ENCODE data around the gene MEAF6.
"Not testable (repeated sequence)": the region's sequence is repeated elsewhere in the genome, so short reads cannot be mapped to it uniquely, and the experiment has no call there.

MEAF6 gene

DNA sequence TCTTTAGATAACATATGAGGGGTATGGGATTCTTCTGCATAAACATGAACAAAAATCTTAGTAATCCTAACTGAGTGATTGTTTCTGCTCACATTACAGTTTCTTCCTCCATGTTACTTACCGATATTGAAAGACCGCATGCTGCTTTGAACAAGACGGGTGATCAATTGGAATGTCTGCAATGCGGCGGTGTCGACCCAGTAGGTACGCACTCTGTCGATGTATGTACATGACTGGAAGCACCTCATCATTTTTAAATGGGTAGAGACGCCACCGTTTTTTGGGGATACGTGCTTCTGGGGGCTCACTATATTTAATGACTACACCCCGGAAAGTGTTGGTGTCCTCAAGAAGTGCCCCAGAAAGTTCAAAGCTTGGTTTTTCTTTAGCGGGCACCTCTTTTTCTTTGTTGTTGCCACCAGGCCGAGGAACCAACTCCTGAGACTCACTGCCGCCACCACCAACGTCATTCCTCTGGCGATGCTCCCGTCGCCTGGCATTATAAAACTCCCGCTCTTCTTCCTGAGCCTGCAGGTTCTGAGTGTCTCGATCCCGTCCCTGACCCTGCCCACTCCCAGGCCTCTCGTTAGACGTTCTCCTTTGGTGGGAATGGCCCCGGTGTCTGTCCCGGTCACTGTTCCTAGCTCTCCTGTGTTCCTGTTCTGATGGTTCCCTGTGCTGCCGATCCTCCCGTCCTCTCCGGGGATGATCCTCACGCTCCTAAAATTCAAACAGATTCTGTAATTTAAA is 25.6 kb upstream of the MEAF6 start:
- no peak overlapping the region for H3K9ac ChIP-seq
- no peak overlapping the region for H2AFZ ChIP-seq
- no peak overlapping the region for H3K4me2 ChIP-seq (ENCODE audit: low read length)
- TF ChIP-seq, protein P1, sequence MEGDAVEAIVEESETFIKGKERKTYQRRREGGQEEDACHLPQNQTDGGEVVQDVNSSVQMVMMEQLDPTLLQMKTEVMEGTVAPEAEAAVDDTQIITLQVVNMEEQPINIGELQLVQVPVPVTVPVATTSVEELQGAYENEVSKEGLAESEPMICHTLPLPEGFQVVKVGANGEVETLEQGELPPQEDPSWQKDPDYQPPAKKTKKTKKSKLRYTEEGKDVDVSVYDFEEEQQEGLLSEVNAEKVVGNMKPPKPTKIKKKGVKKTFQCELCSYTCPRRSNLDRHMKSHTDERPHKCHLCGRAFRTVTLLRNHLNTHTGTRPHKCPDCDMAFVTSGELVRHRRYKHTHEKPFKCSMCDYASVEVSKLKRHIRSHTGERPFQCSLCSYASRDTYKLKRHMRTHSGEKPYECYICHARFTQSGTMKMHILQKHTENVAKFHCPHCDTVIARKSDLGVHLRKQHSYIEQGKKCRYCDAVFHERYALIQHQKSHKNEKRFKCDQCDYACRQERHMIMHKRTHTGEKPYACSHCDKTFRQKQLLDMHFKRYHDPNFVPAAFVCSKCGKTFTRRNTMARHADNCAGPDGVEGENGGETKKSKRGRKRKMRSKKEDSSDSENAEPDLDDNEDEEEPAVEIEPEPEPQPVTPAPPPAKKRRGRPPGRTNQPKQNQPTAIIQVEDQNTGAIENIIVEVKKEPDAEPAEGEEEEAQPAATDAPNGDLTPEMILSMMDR (IDR thresholded peaks at IDR 0.05), result no peak
- no peaks in the 10 kb centered on the region for H3K9me3 ChIP-seq (ENCODE audit: control insufficient read depth, low read length)
- H3K4me1 ChIP-seq, result no peaks in the 10 kb centered on the region
- H3K4me3 ChIP-seq (ENCODE audit: low read depth, low read length), result no peak overlapping the region
- no peaks in the 10 kb centered on the region for H3K27me3 ChIP-seq (ENCODE audit: control insufficient read depth, insufficient read depth, low read length)
- no peaks in the 10 kb centered on the region for H3K36me3 ChIP-seq (ENCODE audit: control insufficient read depth, insufficient read depth, low read length)
- no peak overlapping the region for H3K27ac ChIP-seq
- no peaks in the 10 kb centered on the region for H3K79me2 ChIP-seq

- not testable (repeated sequence) for H3K4me1 ChIP-seq; H3K27me3 ChIP-seq (ENCODE audit: control insufficient read depth, insufficient read depth, low read length); H2AFZ ChIP-seq; H3K4me2 ChIP-seq (ENCODE audit: low read length); H3K9me3 ChIP-seq (ENCODE audit: control insufficient read depth, low read length); H3K79me2 ChIP-seq; H3K4me3 ChIP-seq (ENCODE audit: low read depth, low read length); H3K27ac ChIP-seq; H3K36me3 ChIP-seq (ENCODE audit: control insufficient read depth, insufficient read depth, low read length); H3K9ac ChIP-seq
Observed at GRCh38 chr1:37539154-37539553, 24.6 kb upstream of the MEAF6 start.

DNA sequence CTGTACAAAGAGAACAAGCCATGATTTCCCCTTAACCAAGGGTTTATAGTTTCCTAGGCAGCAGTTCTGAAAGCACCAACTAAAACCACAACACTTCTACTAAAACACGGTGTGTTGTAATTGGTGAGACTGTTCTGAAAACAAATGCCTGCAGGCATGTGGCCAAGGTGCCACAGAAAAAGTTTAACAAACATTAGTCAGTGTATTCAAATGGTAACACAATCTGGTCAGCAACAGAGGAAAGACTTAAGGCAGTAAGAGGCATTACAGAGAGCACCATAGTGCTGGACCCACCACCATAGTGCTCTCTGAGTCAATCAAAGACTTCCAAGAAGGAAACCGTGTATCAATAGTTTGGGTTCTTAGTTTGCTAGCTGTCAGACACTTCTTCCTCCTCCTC is 22.8 kb upstream of the MEAF6 start:
- no peak overlapping the region for H3K4me3 ChIP-seq (ENCODE audit: low read depth, low read length)
- H2AFZ ChIP-seq, result no peak overlapping the region
- no peaks in the 10 kb centered on the region for H3K4me1 ChIP-seq
- H3K27ac ChIP-seq, result no peak overlapping the region
- no peaks in the 10 kb centered on the region for H3K9me3 ChIP-seq (ENCODE audit: control insufficient read depth, low read length)
- H3K36me3 ChIP-seq (ENCODE audit: control insufficient read depth, insufficient read depth, low read length), result no peaks in the 10 kb centered on the region
- H3K27me3 ChIP-seq (ENCODE audit: control insufficient read depth, insufficient read depth, low read length), result no peaks in the 10 kb centered on the region
- H3K4me2 ChIP-seq (ENCODE audit: low read length), result no peak overlapping the region
- no peak overlapping the region for H3K9ac ChIP-seq
- H3K79me2 ChIP-seq, result no peaks in the 10 kb centered on the region
- TF ChIP-seq, protein P1 (IDR thresholded peaks at IDR 0.05), result no peak

DNA sequence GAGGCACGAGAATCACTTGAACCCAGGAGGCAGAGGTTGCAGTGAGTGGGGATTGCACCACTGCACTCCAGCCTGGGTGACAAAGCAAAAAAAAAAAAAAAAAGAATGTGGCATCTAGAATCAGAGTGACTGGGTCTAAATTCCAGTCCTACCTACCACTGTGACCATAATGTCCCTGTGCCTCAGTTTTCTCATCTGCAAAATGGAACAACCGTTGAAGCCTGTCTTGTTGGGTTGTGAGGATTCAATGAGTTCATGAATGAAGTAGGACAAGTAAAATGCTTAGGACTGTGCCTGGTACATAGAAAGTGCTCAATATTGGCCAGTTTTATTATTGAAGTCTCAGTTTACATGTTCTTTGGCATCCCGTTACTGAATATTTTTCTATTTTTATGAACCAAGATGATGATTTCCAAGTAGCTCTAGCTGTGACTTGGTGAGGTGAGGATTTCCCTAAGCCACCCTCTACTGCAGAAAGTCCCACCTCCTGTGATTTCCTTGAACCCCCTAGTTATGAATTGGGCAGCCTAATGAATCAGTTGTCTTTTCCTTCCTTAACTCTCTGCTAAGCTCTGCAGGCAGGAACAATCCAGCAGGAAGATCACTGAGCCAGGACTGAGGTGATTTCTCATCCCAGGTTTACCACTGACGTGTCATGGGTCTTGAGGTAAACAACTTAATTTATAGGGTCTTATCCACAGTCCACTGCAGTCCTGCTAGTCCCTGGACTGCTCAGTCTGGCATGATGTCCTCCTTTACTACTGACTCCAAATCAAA is 18.9 kb upstream of the MEAF6 start:
- Histone ChIP-seq H3K79me2 (no peaks in the 10 kb centered on the region), H3K4me1 (no peaks in the 10 kb centered on the region), H3K27ac (no peak overlapping the region), H3K9me3 (ENCODE audit: control insufficient read depth, low read length) (no peaks in the 10 kb centered on the region), H3K4me2 (ENCODE audit: low read length) (no peak overlapping the region), H3K9ac (no peak overlapping the region), H2AFZ (no peak overlapping the region), H3K27me3 (ENCODE audit: control insufficient read depth, insufficient read depth, low read length) (no peaks in the 10 kb centered on the region), H3K36me3 (ENCODE audit: control insufficient read depth, insufficient read depth, low read length) (no peaks in the 10 kb centered on the region), H3K4me3 (ENCODE audit: low read depth, low read length) (no peak overlapping the region)
- TF ChIP-seq, protein P1 (IDR thresholded peaks at IDR 0.05), result no peak

GRCh38 chr1:37532418-37533156 is 18.0 kb upstream of the MEAF6 start:
- not testable (repeated sequence) for H3K4me1 ChIP-seq; H3K79me2 ChIP-seq; H3K36me3 ChIP-seq (ENCODE audit: control insufficient read depth, insufficient read depth, low read length); H3K9me3 ChIP-seq (ENCODE audit: control insufficient read depth, low read length); H3K27me3 ChIP-seq (ENCODE audit: control insufficient read depth, insufficient read depth, low read length); H3K4me2 ChIP-seq (ENCODE audit: low read length); H3K9ac ChIP-seq; H3K4me3 ChIP-seq (ENCODE audit: low read depth, low read length); H3K27ac ChIP-seq; H2AFZ ChIP-seq

DNA sequence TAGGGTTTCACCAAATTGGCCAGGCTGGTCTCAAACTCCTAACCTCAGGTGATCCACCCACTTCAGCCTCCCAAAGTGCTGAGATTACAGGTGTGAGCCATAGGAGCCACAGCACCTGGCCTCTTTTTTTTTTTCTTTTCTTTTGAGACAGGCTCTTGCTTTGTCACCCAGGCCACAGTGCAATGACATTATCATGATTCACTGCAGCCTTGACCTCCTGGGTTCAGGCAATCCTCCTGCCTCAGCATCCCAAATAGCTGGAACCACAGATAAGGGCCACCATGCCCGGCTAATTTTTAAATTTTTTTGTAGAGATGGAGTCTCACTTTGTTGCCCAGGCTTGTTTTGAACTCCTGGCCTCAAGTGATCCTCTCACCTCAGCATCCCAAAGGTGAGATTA is 15.3 kb upstream of the MEAF6 start:
- not testable (repeated sequence) for H3K27ac ChIP-seq; H3K36me3 ChIP-seq (ENCODE audit: control insufficient read depth, insufficient read depth, low read length); H3K9ac ChIP-seq; H2AFZ ChIP-seq; H3K27me3 ChIP-seq (ENCODE audit: control insufficient read depth, insufficient read depth, low read length); H3K9me3 ChIP-seq (ENCODE audit: control insufficient read depth, low read length); H3K4me2 ChIP-seq (ENCODE audit: low read length); H3K4me3 ChIP-seq (ENCODE audit: low read depth, low read length); H3K4me1 ChIP-seq; H3K79me2 ChIP-seq
